Gastrocnemius medialis (tissue), 4 donors: ENCODE measurements around the gene DNM1L.

Experiments used
- POLR2A ChIP-seq, 2 donors: fragments of 450-650 bp; IDR thresholded peaks; one replicate each; pipeline ENCODE4 v1.6.1; 2017; ENCODE audit warnings: antibody characterized with exemption in 2 of 2, mild to moderate bottlenecking in 2 of 2, moderate library complexity in 2 of 2
- TF ChIP-seq, protein P1 (sequence below), 5 experiments: fragments of 450-650 bp in 3 of 5; fragments of 200-600 bp in 2 of 5; sonication (generic) in 2 of 5; IDR thresholded peaks in 4 of 5; conservative IDR thresholded peaks in 1 of 5; 1 replicate in 4 of 5; 2 replicates in 1 of 5; pipeline ENCODE4 v1.5.1; 2016 to 2019; ENCODE audit warnings: antibody characterized with exemption in 5 of 5, mild to moderate bottlenecking in 3 of 5, moderate library complexity in 3 of 5

- TF ChIP-seq, protein P1, sequence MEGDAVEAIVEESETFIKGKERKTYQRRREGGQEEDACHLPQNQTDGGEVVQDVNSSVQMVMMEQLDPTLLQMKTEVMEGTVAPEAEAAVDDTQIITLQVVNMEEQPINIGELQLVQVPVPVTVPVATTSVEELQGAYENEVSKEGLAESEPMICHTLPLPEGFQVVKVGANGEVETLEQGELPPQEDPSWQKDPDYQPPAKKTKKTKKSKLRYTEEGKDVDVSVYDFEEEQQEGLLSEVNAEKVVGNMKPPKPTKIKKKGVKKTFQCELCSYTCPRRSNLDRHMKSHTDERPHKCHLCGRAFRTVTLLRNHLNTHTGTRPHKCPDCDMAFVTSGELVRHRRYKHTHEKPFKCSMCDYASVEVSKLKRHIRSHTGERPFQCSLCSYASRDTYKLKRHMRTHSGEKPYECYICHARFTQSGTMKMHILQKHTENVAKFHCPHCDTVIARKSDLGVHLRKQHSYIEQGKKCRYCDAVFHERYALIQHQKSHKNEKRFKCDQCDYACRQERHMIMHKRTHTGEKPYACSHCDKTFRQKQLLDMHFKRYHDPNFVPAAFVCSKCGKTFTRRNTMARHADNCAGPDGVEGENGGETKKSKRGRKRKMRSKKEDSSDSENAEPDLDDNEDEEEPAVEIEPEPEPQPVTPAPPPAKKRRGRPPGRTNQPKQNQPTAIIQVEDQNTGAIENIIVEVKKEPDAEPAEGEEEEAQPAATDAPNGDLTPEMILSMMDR (IDR thresholded peaks at IDR 0.05 in 4 of 5, conservative IDR thresholded peaks at IDR 0.05 in 1 of 5): no peak
- no peak for TF ChIP-seq POLR2A (IDR thresholded peaks at IDR 0.05)
Observed at GRCh38 chr12:32737715-32738114, 58.6 kb downstream of the DNM1L start.
